ENCODE measurements around the gene HIGD1B.

The HIGD1B gene

GRCh38 chr17:44830359-44831288 is 17.1 kb upstream of the HIGD1B start:
- H3K9ac ChIP-seq (ENCODE audit: low read length), result peak overlapping the region; percentile 81
- H3K14ac ChIP-seq (ENCODE audit: low read length in 2 of 2), result peak overlapping the region in 1 of 2 experiments; percentile 41
- H2AK5ac ChIP-seq (ENCODE audit: low read length, severe bottlenecking), result no peak overlapping the region
- peak overlapping the region; percentile 93 for H2AFZ ChIP-seq (ENCODE audit: low read depth, low read length)
- 2% methylated on average over 54 of the region's 58 CpGs for WGBS
- H2BK5ac ChIP-seq (ENCODE audit: low read depth, low read length, poor library complexity, severe bottlenecking), result no peak overlapping the region
- H3K4me3 ChIP-seq (ENCODE audit: insufficient read depth in 1 of 2, low read depth in 1 of 2, low read length in 2 of 2), result peak overlapping the region; percentile 84 to 95
- peak; percentile 51 for DNase-seq
- peak overlapping the region; percentile 93 for H4K91ac ChIP-seq (ENCODE audit: low read length)
- peak overlapping the region; percentile 98 for H2BK15ac ChIP-seq (ENCODE audit: low read depth, poor library complexity, severe bottlenecking)
- H3K79me1 ChIP-seq (replicated peaks; ENCODE audit: low read length, poor library complexity, severe bottlenecking), result no peaks in the 10 kb centered on the region
- H2BK120ac ChIP-seq (ENCODE audit: low read depth, low read length), result peak overlapping the region; percentile 87
- H3K36me3 ChIP-seq (ENCODE audit: control insufficient read depth in 1 of 2, insufficient read depth in 2 of 2, low read depth in 1 of 2, low read length in 2 of 2), result peaks cover 0 to 6% of the 10 kb centered on the region in 2 experiments
- H3K4me1 ChIP-seq (ENCODE audit: control insufficient read depth, insufficient read depth, low read depth, low read length), result peaks cover 2% of the 10 kb centered on the region
- peak overlapping the region; percentile 56 for H3K27ac ChIP-seq (ENCODE audit: low read length, poor library complexity, severe bottlenecking)
- peak overlapping the region; percentile 97 for H3K4me2 ChIP-seq (ENCODE audit: low read length, poor library complexity, severe bottlenecking)
- H2BK12ac ChIP-seq (ENCODE audit: low read length in 2 of 2), result no peak overlapping the region
- peak overlapping the region in 1 of 2 experiments; percentile 89 for H3K23ac ChIP-seq (ENCODE audit: low read length in 2 of 2)
- H3K27me3 ChIP-seq (ENCODE audit: control insufficient read depth in 1 of 2, insufficient read depth in 1 of 2, low read length in 2 of 2), result no peaks in the 10 kb centered on the region
- H4K8ac ChIP-seq (ENCODE audit: low read length), result peak overlapping the region; percentile 99
- no peaks in the 10 kb centered on the region for H3K9me3 ChIP-seq (ENCODE audit: control insufficient read depth, low read length)
- H3K18ac ChIP-seq (ENCODE audit: low read depth in 1 of 2, low read length in 2 of 2), result peak overlapping the region; percentile 94 to 98
- H3K4ac ChIP-seq (ENCODE audit: low read depth in 1 of 2, low read length in 2 of 2), result peak overlapping the region in 1 of 2 experiments; percentile 79

GRCh38 chr17:44831371-44831770 is 16.3 kb upstream of the HIGD1B start:
- Histone ChIP-seq H2AK5ac (ENCODE audit: low read length, severe bottlenecking) (no peak overlapping the region), H2AFZ (ENCODE audit: low read depth, low read length) (no peak overlapping the region), H2BK12ac (ENCODE audit: low read length in 2 of 2) (no peak overlapping the region), H3K4me2 (ENCODE audit: low read length, poor library complexity, severe bottlenecking) (no peak overlapping the region), H3K4me1 (ENCODE audit: control insufficient read depth, insufficient read depth, low read depth, low read length) (peaks cover 2% of the 10 kb centered on the region), H3K9ac (ENCODE audit: low read length) (no peak overlapping the region), H3K9me3 (ENCODE audit: control insufficient read depth, low read length) (no peaks in the 10 kb centered on the region), H3K18ac (ENCODE audit: low read depth in 1 of 2, low read length in 2 of 2) (no peak overlapping the region), H3K79me1 (replicated peaks; ENCODE audit: low read length, poor library complexity, severe bottlenecking) (no peaks in the 10 kb centered on the region), H2BK15ac (ENCODE audit: low read depth, poor library complexity, severe bottlenecking) (no peak overlapping the region), H3K4me3 (ENCODE audit: insufficient read depth in 1 of 2, low read depth in 1 of 2, low read length in 2 of 2) (no peak overlapping the region), H3K36me3 (ENCODE audit: control insufficient read depth in 1 of 2, insufficient read depth in 2 of 2, low read depth in 1 of 2, low read length in 2 of 2) (no peaks in the 10 kb centered on the region), H2BK120ac (ENCODE audit: low read depth, low read length) (no peak overlapping the region), H3K4ac (ENCODE audit: low read depth in 1 of 2, low read length in 2 of 2) (no peak overlapping the region), H4K91ac (ENCODE audit: low read length) (no peak overlapping the region), H3K27me3 (ENCODE audit: control insufficient read depth in 1 of 2, insufficient read depth in 1 of 2, low read length in 2 of 2) (no peaks in the 10 kb centered on the region), H3K23ac (ENCODE audit: low read length in 2 of 2) (no peak overlapping the region), H4K8ac (ENCODE audit: low read length) (no peak overlapping the region), H3K27ac (ENCODE audit: low read length, poor library complexity, severe bottlenecking) (no peak overlapping the region), H2BK5ac (ENCODE audit: low read depth, low read length, poor library complexity, severe bottlenecking) (no peak overlapping the region), H3K14ac (ENCODE audit: low read length in 2 of 2) (no peak overlapping the region)
- 78% methylated on average over 12 of the region's 12 CpGs for WGBS
- no peak for DNase-seq

GRCh38 chr17:44832805-44833204 is 14.9 kb upstream of the HIGD1B start:
- H4K8ac ChIP-seq (ENCODE audit: low read length), result no peak overlapping the region
- no peak overlapping the region for H3K23ac ChIP-seq (ENCODE audit: low read length in 2 of 2)
- H3K36me3 ChIP-seq (ENCODE audit: control insufficient read depth in 1 of 2, insufficient read depth in 2 of 2, low read depth in 1 of 2, low read length in 2 of 2), result no peaks in the 10 kb centered on the region
- H3K27ac ChIP-seq (ENCODE audit: low read length, poor library complexity, severe bottlenecking), result no peak overlapping the region
- no peaks in the 10 kb centered on the region for H3K79me1 ChIP-seq (replicated peaks; ENCODE audit: low read length, poor library complexity, severe bottlenecking)
- no peaks in the 10 kb centered on the region for H3K9me3 ChIP-seq (ENCODE audit: control insufficient read depth, low read length)
- H2BK12ac ChIP-seq (ENCODE audit: low read length in 2 of 2), result no peak overlapping the region
- H2AFZ ChIP-seq (ENCODE audit: low read depth, low read length), result no peak overlapping the region
- H3K4ac ChIP-seq (ENCODE audit: low read depth in 1 of 2, low read length in 2 of 2), result no peak overlapping the region
- H3K4me2 ChIP-seq (ENCODE audit: low read length, poor library complexity, severe bottlenecking), result no peak overlapping the region
- H3K18ac ChIP-seq (ENCODE audit: low read depth in 1 of 2, low read length in 2 of 2), result no peak overlapping the region
- H2AK5ac ChIP-seq (ENCODE audit: low read length, severe bottlenecking), result no peak overlapping the region
- peaks cover 0 to 3% of the 10 kb centered on the region in 2 experiments for H3K27me3 ChIP-seq (ENCODE audit: control insufficient read depth in 1 of 2, insufficient read depth in 1 of 2, low read length in 2 of 2)
- 76% methylated on average over 5 of the region's 5 CpGs for WGBS
- H3K4me1 ChIP-seq (ENCODE audit: control insufficient read depth, insufficient read depth, low read depth, low read length), result no peaks in the 10 kb centered on the region
- H3K4me3 ChIP-seq (ENCODE audit: insufficient read depth in 1 of 2, low read depth in 1 of 2, low read length in 2 of 2), result no peak overlapping the region
- DNase-seq, result no peak
- no peak overlapping the region for H2BK15ac ChIP-seq (ENCODE audit: low read depth, poor library complexity, severe bottlenecking)
- no peak overlapping the region for H3K9ac ChIP-seq (ENCODE audit: low read length)
- no peak overlapping the region for H2BK120ac ChIP-seq (ENCODE audit: low read depth, low read length)
- no peak overlapping the region for H4K91ac ChIP-seq (ENCODE audit: low read length)
- no peak overlapping the region for H3K14ac ChIP-seq (ENCODE audit: low read length in 2 of 2)
- no peak overlapping the region for H2BK5ac ChIP-seq (ENCODE audit: low read depth, low read length, poor library complexity, severe bottlenecking)

GRCh38 chr17:44837196-44837595 is 10.5 kb upstream of the HIGD1B start:
- no peak overlapping the region for H2BK5ac ChIP-seq (ENCODE audit: low read depth, low read length, poor library complexity, severe bottlenecking)
- 85% methylated on average over 2 of the region's 2 CpGs for WGBS

More at GRCh38 chr17:44837196-44837595, 10.5 kb upstream of the HIGD1B start:
- H3K14ac ChIP-seq (ENCODE audit: low read length in 2 of 2), result no peak overlapping the region
- no peak overlapping the region for H4K91ac ChIP-seq (ENCODE audit: low read length)
- no peaks in the 10 kb centered on the region for H3K9me3 ChIP-seq (ENCODE audit: control insufficient read depth, low read length)
- H3K4ac ChIP-seq (ENCODE audit: low read depth in 1 of 2, low read length in 2 of 2), result no peak overlapping the region
- no peak overlapping the region for H4K8ac ChIP-seq (ENCODE audit: low read length)
- DNase-seq, result no peak
- H3K79me1 ChIP-seq (replicated peaks; ENCODE audit: low read length, poor library complexity, severe bottlenecking), result no peaks in the 10 kb centered on the region
- H3K27me3 ChIP-seq (ENCODE audit: control insufficient read depth in 1 of 2, insufficient read depth in 1 of 2, low read length in 2 of 2), result peaks cover 0 to 3% of the 10 kb centered on the region in 2 experiments
- H2BK120ac ChIP-seq (ENCODE audit: low read depth, low read length), result no peak overlapping the region
- H3K18ac ChIP-seq (ENCODE audit: low read depth in 1 of 2, low read length in 2 of 2), result no peak overlapping the region
- no peaks in the 10 kb centered on the region for H3K36me3 ChIP-seq (ENCODE audit: control insufficient read depth in 1 of 2, insufficient read depth in 2 of 2, low read depth in 1 of 2, low read length in 2 of 2)
- H2BK15ac ChIP-seq (ENCODE audit: low read depth, poor library complexity, severe bottlenecking), result no peak overlapping the region
- H3K23ac ChIP-seq (ENCODE audit: low read length in 2 of 2), result no peak overlapping the region
- no peak overlapping the region for H2AFZ ChIP-seq (ENCODE audit: low read depth, low read length)
- H3K9ac ChIP-seq (ENCODE audit: low read length), result no peak overlapping the region
- H3K4me1 ChIP-seq (ENCODE audit: control insufficient read depth, insufficient read depth, low read depth, low read length), result no peaks in the 10 kb centered on the region
- no peak overlapping the region for H3K4me2 ChIP-seq (ENCODE audit: low read length, poor library complexity, severe bottlenecking)
- H2AK5ac ChIP-seq (ENCODE audit: low read length, severe bottlenecking), result no peak overlapping the region
- no peak overlapping the region for H3K27ac ChIP-seq (ENCODE audit: low read length, poor library complexity, severe bottlenecking)
- H3K4me3 ChIP-seq (ENCODE audit: insufficient read depth in 1 of 2, low read depth in 1 of 2, low read length in 2 of 2), result no peak overlapping the region
- no peak overlapping the region for H2BK12ac ChIP-seq (ENCODE audit: low read length in 2 of 2)

All from mesenchymal stem cell (in vitro differentiated cells and primary cell).